AG08395 (cell line): ENCODE data around the gene UBE2E3.

Experiments used
- DNase-seq: peaks from one replicate; pipeline ENCODE4 v3.0.0; 2012; ENCODE audit warnings: mixed read lengths, low spot score

UBE2E3 gene

GRCh38 chr2:180978903-180979748, 1.3 kb upstream of the UBE2E3 start:
- peak; percentile 50 for DNase-seq

GRCh38 chr2:180979749-180980105, 678 bp upstream of the UBE2E3 start:
- DNase-seq: no peak

- DNase-seq: peak; percentile 21
Observed at GRCh38 chr2:180980943-180981911, 822 bp downstream of the UBE2E3 start.

- DNase-seq: peak; percentile 42
Observed at GRCh38 chr2:180983468-180984242, 3.2 kb downstream of the UBE2E3 start.

- no peak for DNase-seq
Observed at GRCh38 chr2:180985771-180986395, 5.5 kb downstream of the UBE2E3 start.

- DNase-seq: no peak
Observed at GRCh38 chr2:180987146-180987545, 6.7 kb downstream of the UBE2E3 start.

- no peak for DNase-seq
Observed at GRCh38 chr2:180990337-180990736, 9.9 kb downstream of the UBE2E3 start.

- no peak for DNase-seq
Observed at GRCh38 chr2:180990794-180991193, 10.4 kb downstream of the UBE2E3 start.

GRCh38 chr2:180991361-180991760, 11.0 kb downstream of the UBE2E3 start:
- no peak for DNase-seq

GRCh38 chr2:180991820-180992219, 11.4 kb downstream of the UBE2E3 start:
- DNase-seq: no peak

- DNase-seq: no peak
Observed at GRCh38 chr2:180992994-180993393, 12.6 kb downstream of the UBE2E3 start.

- no peak for DNase-seq
Observed at GRCh38 chr2:180999274-180999964, 19.0 kb downstream of the UBE2E3 start.

GRCh38 chr2:181004647-181005325, 24.4 kb downstream of the UBE2E3 start:
- DNase-seq: no peak

GRCh38 chr2:181005326-181005655, 24.9 kb downstream of the UBE2E3 start:
- no peak for DNase-seq

- DNase-seq: no peak
Observed at GRCh38 chr2:181005809-181006208, 25.4 kb downstream of the UBE2E3 start.

GRCh38 chr2:181007086-181007837, 26.9 kb downstream of the UBE2E3 start:
- no peak for DNase-seq

GRCh38 chr2:181008407-181008806, 28.0 kb downstream of the UBE2E3 start:
- DNase-seq: no peak

GRCh38 chr2:181021199-181021789, 40.9 kb downstream of the UBE2E3 start:
- DNase-seq: no peak

- DNase-seq: no peak
Observed at GRCh38 chr2:181022652-181023051, 42.2 kb downstream of the UBE2E3 start.
